Activated naive CD8-positive, alpha-beta T cell treated with anti-CD3 and anti-CD28 coated beads, Interleukin-2, amount 10 ng/mL, durations not matched to agents 7 days and 5 days (primary cell): Measurements from ENCODE around the gene TRIM42. TPM values are rescaled to one million over a fixed set of nuclear protein-coding genes. Genes with fewer than 3 reads are reported as not detected.

ENCODE experiments used
- ATAC-seq: fragments of 150-1000 bp; cut with Tn5 transposase; one replicate; pipeline ENCODE4 v1.10.0; 2021; ENCODE audit warnings: low read depth, moderate library complexity
- POLR2A ChIA-PET: fragments of 350-600 bp; sonication (Branson Sonifier 250); formaldehyde crosslinking; loops from one replicate; lab custom pipeline; 2021; ENCODE audit warnings: antibody characterized with exemption; lab: Charles Lee
- DNase-seq: peaks from one replicate; pipeline ENCODE4 v3.0.0; 2021
- H3K27ac Mint-ChIP-seq: one replicate; pipeline ENCODE4 v1.8.0; 2022; ENCODE audit warnings: mild to moderate bottlenecking, mixed read lengths
- H3K27me3 Mint-ChIP-seq: one replicate; pipeline ENCODE4 v1.8.0; 2022; ENCODE audit warnings: mild to moderate bottlenecking, moderate library complexity, mixed read lengths
- H3K36me3 Mint-ChIP-seq: one replicate; pipeline ENCODE4 v1.8.0; 2021; ENCODE audit warnings: mild to moderate bottlenecking, mixed read lengths
- H3K4me1 Mint-ChIP-seq: one replicate; pipeline ENCODE4 v1.8.0; 2021; ENCODE audit warnings: mixed read lengths
- H3K4me3 Mint-ChIP-seq: one replicate; pipeline ENCODE4 v1.8.0; 2022; ENCODE audit warnings: mild to moderate bottlenecking, moderate library complexity, mixed read lengths
- H3K9me3 Mint-ChIP-seq: one replicate; pipeline ENCODE4 v1.8.0; 2021; ENCODE audit warnings: mixed read lengths
- total RNA-seq, 2 experiments: library from RNA; stranded (reverse); gene quantifications; one replicate each; pipeline ENCODE4 v1.2.3, GENCODE V29; 2021

Gene TRIM42
- total RNA-seq, 2 experiments from 2014 or later: not detected

- Mint-ChIP-seq H3K9me3 (no peaks in the 10 kb centered on the region), H3K27ac (no peak overlapping the region), H3K4me1 (peaks cover 3% of the 10 kb centered on the region), H3K36me3 (no peaks in the 10 kb centered on the region), H3K27me3 (peaks cover 2% of the 10 kb centered on the region), H3K4me3 (no peak overlapping the region)
- no peak for ATAC-seq
- no peak for DNase-seq
- POLR2A ChIA-PET: no interaction called here
Measured at GRCh38 chr3:140717921-140718320, 40.1 kb downstream of the TRIM42 start.

GRCh38 chr3:140719841-140720614 lies 42.2 kb downstream of the TRIM42 start:
- H3K4me3 Mint-ChIP-seq: no peak overlapping the region
- no peak overlapping the region for H3K27ac Mint-ChIP-seq
- no peaks in the 10 kb centered on the region for H3K4me1 Mint-ChIP-seq
- POLR2A ChIA-PET: no interaction called here
- H3K9me3 Mint-ChIP-seq: no peaks in the 10 kb centered on the region
- H3K27me3 Mint-ChIP-seq: peaks cover 4% of the 10 kb centered on the region
- DNase-seq: no peak
- no peaks in the 10 kb centered on the region for H3K36me3 Mint-ChIP-seq
- no peak for ATAC-seq

- DNase-seq: no peak
- Mint-ChIP-seq H3K27me3 (peaks cover 7% of the 10 kb centered on the region), H3K4me3 (no peak overlapping the region), H3K4me1 (peaks cover 5% of the 10 kb centered on the region), H3K27ac (no peak overlapping the region), H3K9me3 (no peaks in the 10 kb centered on the region), H3K36me3 (no peaks in the 10 kb centered on the region)
- ATAC-seq: no peak
- POLR2A ChIA-PET: no interaction called here
Measured at GRCh38 chr3:140723576-140723975, 45.7 kb downstream of the TRIM42 start.

- no peak overlapping the region for H3K27ac Mint-ChIP-seq
- H3K27me3 Mint-ChIP-seq: peaks cover 8% of the 10 kb centered on the region
- no peak for DNase-seq
- no peak for ATAC-seq
- no peak overlapping the region for H3K4me3 Mint-ChIP-seq
- POLR2A ChIA-PET: no interaction called here
- peaks cover 5% of the 10 kb centered on the region for H3K4me1 Mint-ChIP-seq
- H3K9me3 Mint-ChIP-seq: no peaks in the 10 kb centered on the region
- no peaks in the 10 kb centered on the region for H3K36me3 Mint-ChIP-seq
Measured at GRCh38 chr3:140724856-140725812, 47.3 kb downstream of the TRIM42 start.

DNA sequence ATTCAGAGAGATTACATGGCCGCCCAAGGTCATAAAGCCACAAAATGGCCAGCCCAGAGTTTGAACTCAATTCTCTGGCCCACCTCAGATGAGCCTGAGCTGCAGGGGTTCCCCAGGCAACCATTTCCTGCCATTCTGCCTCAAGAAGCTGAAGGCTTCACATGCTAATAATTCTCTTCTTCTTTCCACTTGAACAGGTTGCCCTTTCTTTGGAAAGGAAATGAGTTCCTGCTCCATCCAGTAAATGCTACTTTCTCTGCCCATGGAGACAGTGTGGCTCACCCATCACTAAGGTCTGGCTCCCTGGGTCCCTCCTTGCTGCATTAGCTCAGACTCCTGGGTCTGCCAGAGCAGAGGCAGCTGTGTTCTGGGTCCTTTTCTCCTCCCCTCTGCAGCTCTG lies 48.2 kb downstream of the TRIM42 start:
- no peaks in the 10 kb centered on the region for H3K9me3 Mint-ChIP-seq
- H3K4me3 Mint-ChIP-seq: no peak overlapping the region
- H3K4me1 Mint-ChIP-seq: peaks cover 7% of the 10 kb centered on the region
- DNase-seq (no peak), ATAC-seq (no peak)
- no peak overlapping the region for H3K27ac Mint-ChIP-seq
- POLR2A ChIA-PET: no interaction called here
- peaks cover 12% of the 10 kb centered on the region for H3K27me3 Mint-ChIP-seq
- H3K36me3 Mint-ChIP-seq: no peaks in the 10 kb centered on the region

GRCh38 chr3:140727886-140728285 lies 50.0 kb downstream of the TRIM42 start:
- H3K36me3 Mint-ChIP-seq: no peaks in the 10 kb centered on the region
- H3K9me3 Mint-ChIP-seq: no peaks in the 10 kb centered on the region
- peaks cover 13% of the 10 kb centered on the region for H3K27me3 Mint-ChIP-seq
- H3K27ac Mint-ChIP-seq: no peak overlapping the region
- H3K4me1 Mint-ChIP-seq: peaks cover 19% of the 10 kb centered on the region
- POLR2A ChIA-PET: interaction anchor here (0.6 kb wide), 1 partner anchor 212 kb away, joined by 3 read pairs; no protein-coding TSS in a partner anchor
- DNase-seq (no peak), ATAC-seq (no peak)
- H3K4me3 Mint-ChIP-seq: no peak overlapping the region

GRCh38 chr3:140731440-140732119 lies 53.7 kb downstream of the TRIM42 start:
- Mint-ChIP-seq H3K27ac (no peak overlapping the region), H3K27me3 (peaks cover 20% of the 10 kb centered on the region), H3K36me3 (no peaks in the 10 kb centered on the region), H3K4me1 (peaks cover 16% of the 10 kb centered on the region), H3K4me3 (no peak overlapping the region), H3K9me3 (no peaks in the 10 kb centered on the region)
- DNase-seq: no peak
- peak; percentile 92 for ATAC-seq
- POLR2A ChIA-PET: no interaction called here

- DNase-seq (no peak), ATAC-seq (no peak)
- Mint-ChIP-seq H3K9me3 (no peaks in the 10 kb centered on the region), H3K36me3 (no peaks in the 10 kb centered on the region), H3K27ac (no peak overlapping the region), H3K4me3 (no peak overlapping the region), H3K27me3 (peaks cover 18% of the 10 kb centered on the region), H3K4me1 (peaks cover 14% of the 10 kb centered on the region)
- POLR2A ChIA-PET: no interaction called here
Measured at GRCh38 chr3:140733623-140734022, 55.8 kb downstream of the TRIM42 start.

DNA sequence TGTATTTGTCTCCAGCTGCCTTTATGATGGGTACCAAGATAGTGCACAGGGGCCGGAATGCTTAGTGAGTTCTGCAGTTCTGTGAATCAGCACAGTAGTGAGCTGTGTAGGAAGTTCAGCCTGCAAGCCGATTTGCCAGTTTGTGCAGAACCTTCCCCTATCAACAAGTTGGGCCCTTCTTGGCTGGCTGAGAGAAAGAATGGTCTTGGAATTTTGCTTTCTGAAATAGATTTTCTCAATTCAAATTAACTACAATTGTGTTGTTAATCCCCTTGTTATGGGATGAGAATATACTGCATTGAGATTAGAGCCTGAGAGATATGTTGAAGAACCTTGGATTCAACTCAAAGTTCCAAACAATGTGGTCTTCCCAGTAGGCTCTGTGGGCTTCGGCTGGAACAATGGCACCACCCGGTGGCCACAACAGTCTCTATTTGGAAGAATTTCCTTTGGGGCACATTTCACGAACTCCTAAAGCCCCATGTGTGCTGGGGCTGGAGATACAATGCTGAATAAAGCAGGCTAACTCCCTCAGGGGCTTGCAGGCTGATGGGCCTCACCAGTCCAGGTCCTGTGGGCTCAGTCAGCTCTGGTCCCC lies 59.1 kb downstream of the TRIM42 start:
- Mint-ChIP-seq H3K27ac (no peak overlapping the region), H3K9me3 (no peaks in the 10 kb centered on the region), H3K4me1 (peaks cover 6% of the 10 kb centered on the region), H3K36me3 (no peaks in the 10 kb centered on the region), H3K27me3 (peaks cover 12% of the 10 kb centered on the region), H3K4me3 (no peak overlapping the region)
- POLR2A ChIA-PET: no interaction called here
- no peak for ATAC-seq
- no peak for DNase-seq

DNA sequence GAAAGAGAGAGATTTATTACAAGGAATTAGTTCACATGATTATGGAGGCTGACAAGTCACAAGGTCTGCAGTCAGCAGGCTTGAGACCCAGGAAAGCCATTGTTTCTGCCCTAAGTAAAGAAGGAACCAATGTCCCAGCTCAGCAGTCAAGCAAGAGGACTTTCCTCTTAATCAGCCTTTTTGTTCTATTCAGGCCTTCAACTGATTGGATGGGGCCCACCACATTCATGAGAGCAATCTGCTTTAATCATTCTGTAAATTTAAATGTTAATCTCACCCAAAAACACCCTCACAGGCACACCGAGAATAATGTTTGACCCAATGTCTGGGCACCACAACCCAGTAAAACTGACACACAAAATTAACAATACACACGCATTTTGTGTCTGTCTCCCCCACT lies 64.3 kb downstream of the TRIM42 start:
- Mint-ChIP-seq H3K36me3 (no peaks in the 10 kb centered on the region), H3K9me3 (no peaks in the 10 kb centered on the region), H3K4me1 (no peaks in the 10 kb centered on the region), H3K27me3 (peaks cover 2% of the 10 kb centered on the region), H3K27ac (no peak overlapping the region), H3K4me3 (no peak overlapping the region)
- POLR2A ChIA-PET: no interaction called here
- ATAC-seq (no peak), DNase-seq (no peak)

- no peaks in the 10 kb centered on the region for H3K4me1 Mint-ChIP-seq
- POLR2A ChIA-PET: no interaction called here
- no peaks in the 10 kb centered on the region for H3K36me3 Mint-ChIP-seq
Measured at GRCh38 chr3:140748171-140748570, 70.3 kb downstream of the TRIM42 start.

GRCh38 chr3:140748903-140749302 lies 71.0 kb downstream of the TRIM42 start:
- ATAC-seq (no peak), DNase-seq (no peak)
- POLR2A ChIA-PET: no interaction called here
- H3K9me3 Mint-ChIP-seq: no peaks in the 10 kb centered on the region
- H3K4me1 Mint-ChIP-seq: no peaks in the 10 kb centered on the region
- H3K27me3 Mint-ChIP-seq: peaks cover 6% of the 10 kb centered on the region
- no peak overlapping the region for H3K27ac Mint-ChIP-seq
- no peaks in the 10 kb centered on the region for H3K36me3 Mint-ChIP-seq
- no peak overlapping the region for H3K4me3 Mint-ChIP-seq

More at GRCh38 chr3:140748171-140748570, 70.3 kb downstream of the TRIM42 start:
- Mint-ChIP-seq H3K27me3 (peaks cover 6% of the 10 kb centered on the region), H3K4me3 (no peak overlapping the region), H3K27ac (no peak overlapping the region), H3K9me3 (no peaks in the 10 kb centered on the region)
- DNase-seq: no peak
- ATAC-seq: no peak
